ENCODE data around the gene PSME3IP1. TPM values are rescaled to one million over a fixed set of nuclear protein-coding genes. Genes with fewer than 3 reads are reported as not detected.
A peak's percentile ranks its signal among the peaks of the same experiment; 100 is the strongest.
"Not testable (repeated sequence)": the region's sequence is repeated elsewhere in the genome, so short reads cannot be mapped to it uniquely, and the experiment has no call there.

The PSME3IP1 gene
- total RNA-seq, 2 donors from 2014 or later = 52.2 to 60.3 TPM

DNA sequence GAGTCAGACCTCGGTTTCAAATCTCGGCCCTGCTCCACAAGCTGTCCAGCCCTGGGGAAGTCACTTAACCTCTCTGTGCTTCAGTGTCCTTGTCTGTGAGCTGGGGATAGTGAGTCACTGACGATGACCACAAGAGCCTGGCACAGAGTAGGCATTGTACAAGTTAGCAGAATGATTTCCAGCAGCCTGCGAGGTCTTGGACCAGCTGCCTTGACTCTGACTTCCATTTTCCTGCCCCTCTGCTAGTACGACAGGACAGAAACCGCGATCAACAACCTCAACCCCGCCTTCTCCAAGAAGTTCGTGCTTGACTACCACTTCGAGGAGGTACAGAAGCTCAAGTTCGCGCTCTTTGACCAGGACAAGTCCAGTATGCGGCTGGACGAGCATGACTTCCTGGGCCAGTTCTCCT is 72.8 kb downstream of the PSME3IP1 start:
- no peak for ATAC-seq
- no peak for DNase-seq
- intact Hi-C loops (cut with DNase I) = no loop called here

DNA sequence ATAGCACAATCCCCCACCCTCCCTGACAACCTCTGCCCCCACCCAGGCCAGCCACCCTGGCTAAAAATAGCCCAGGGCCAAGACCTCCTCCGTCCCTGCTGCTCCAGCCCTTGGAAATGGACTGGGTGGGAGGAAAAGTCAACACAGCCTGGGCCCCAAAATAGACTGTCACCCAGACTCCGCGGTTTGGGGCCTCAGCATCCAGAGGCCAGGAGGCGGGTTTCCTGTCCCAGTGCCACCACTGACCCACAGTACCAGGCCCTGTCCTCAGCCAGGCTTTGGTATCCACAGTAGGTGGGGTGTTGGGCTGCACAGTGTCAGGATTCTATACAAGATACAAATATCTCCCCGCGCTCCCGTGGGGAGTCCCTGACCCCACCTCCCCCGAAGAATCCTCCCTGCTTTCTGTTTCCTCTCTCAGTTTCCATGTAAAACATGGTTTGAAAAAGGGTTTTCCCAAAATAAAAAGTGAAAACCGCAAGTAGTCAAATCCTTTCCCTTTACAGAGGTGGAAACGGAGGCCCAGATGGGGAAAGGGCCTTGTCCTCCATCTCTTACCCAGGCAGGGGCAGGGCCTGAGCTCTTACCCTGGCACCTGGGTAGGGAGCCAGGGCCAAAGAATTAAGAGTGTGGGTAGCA is 73.3 kb downstream of the PSME3IP1 start:
- ATAC-seq = peak; percentile 7 to 8
- intact Hi-C loops (cut with DNase I) = no loop called here
- no peak for DNase-seq

DNA sequence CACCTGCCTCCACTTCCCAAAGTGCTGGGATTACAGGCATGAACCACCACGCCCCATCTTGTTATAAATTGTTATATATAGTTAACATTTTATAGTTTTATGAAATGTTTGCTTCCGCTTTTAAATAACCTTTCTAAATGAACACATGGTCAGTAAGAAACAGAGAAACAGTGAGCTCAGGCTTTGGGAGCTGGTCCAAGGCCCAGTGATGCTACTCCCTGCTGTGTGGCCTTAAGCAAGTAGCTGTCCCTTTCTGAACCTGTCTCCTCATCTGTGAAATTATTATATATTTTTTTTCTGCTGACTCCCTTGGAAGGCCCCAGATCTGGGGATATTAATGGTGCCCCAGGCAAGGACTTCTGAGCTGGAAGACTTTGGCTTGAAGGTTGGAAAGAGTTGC is 74.4 kb downstream of the PSME3IP1 start:
- ATAC-seq (no peak), DNase-seq (no peak)
- intact Hi-C loops (cut with DNase I) = no loop called here

DNA sequence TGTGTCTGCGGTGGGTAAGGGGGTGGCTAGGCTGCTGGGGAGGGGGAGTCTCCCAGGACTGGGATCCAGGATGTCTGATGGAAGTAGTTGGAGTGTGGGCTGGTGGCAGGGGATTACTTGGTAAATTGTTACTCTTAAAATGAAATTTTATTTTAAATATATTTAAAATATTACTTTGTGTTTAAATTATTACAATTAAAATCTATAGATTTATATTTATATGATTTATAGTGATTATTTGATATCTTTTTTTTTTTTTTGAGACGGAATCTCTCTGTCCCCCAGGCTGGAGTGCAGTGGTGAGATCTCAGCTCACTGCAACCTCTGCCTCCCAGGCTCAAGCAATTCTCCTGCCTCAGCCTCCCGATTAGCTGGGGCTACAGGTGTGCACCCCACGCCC is 74.9 kb downstream of the PSME3IP1 start:
- intact Hi-C loops (cut with DNase I) = no loop called here
- DNase-seq (no peak), ATAC-seq (no peak)

DNA sequence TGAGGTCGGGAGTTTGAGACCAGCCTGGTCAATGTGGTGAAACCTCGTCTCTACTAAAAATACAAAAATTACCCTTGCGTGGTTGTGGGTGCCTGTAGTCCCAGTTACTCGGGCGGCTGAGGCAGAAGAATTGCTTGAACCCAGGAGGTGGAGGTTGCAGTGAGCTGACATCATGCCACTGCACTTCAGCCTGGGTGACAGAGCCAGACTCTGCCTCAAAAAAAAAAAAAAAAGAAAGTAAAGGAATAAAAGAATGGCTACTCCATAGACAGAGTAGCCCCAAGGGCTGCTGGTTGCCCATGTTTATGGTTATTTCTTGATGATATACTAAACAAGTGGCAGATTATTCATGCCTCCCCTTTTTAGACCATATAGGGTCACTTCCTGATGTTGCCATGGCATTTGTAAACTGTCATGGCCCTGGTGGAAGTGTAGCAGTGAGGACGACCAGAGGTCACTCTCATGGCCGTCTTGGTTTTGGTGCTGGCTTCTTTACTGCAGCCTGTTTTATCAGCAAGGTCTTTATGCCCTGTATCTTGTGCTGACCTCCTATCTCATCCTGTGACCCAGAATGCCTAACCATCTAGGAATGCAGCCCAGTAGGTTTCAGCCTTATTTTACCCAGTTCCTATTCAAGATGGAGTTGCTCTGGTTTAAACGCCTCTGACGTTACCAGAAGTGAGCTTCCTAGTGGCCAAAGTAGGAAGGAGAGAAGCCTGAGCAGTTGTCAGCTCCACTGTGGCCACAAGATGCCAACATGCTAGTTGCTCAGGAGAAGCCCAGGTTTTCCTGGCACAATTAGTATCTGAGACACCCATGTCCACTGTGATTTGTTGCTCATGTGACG is 76.4 kb downstream of the PSME3IP1 start:
- DNase-seq; intact Hi-C loops (cut with DNase I); ATAC-seq: not testable (repeated sequence)

DNA sequence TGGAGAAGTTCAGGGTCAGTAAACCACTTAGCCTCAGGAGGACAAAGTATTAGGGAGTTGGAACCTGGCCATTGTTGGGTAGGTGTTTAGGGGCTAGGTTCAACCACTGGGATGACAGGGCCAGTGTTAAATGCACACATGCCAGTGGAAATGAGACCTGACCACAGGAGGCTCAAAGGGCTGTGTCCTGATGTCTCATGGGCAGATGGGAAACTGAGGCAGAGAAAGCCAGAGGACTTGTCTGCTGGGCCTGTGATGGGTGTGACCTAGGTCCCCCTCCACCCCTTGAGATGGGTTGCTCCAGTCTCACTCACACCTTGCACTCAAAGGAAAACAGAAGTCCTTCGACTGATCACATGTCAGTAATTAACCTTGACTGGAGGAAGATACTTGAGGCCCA is 77.4 kb downstream of the PSME3IP1 start:
- DNase-seq (no peak), ATAC-seq (no peak)
- intact Hi-C loops (cut with DNase I) = no loop called here

DNA sequence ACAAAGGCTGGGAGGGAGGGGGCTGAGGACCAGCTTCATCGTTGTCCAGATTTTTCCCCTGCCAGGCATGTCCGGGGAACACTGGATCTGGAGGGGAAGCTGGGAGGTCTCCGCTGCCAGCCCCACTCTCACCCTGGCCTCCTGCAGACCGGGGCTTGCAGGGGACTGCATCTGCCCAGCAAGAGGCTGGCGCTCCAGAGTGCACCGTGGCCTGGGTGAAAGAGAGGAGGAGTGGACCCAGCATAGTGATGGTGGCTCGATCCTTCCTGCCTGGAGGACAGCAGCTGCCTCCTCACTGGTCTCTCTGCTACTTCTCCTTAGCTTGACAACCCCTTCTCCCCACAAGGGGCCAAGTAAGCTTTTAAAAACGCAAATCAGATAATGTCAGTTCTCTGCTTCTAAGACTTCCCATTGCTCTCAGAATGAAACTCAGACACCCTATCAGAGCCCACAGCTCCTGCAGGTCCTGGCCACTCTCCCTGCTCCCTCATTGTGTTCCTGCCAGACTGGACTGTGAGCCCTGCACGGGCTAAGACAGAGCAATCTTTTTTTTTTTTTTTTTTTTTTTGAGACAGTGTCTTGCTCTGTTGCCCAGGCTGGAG is 78.4 kb downstream of the PSME3IP1 start:
- no peak for ATAC-seq
- DNase-seq = no peak
- intact Hi-C loops (cut with DNase I) = no loop called here

DNA sequence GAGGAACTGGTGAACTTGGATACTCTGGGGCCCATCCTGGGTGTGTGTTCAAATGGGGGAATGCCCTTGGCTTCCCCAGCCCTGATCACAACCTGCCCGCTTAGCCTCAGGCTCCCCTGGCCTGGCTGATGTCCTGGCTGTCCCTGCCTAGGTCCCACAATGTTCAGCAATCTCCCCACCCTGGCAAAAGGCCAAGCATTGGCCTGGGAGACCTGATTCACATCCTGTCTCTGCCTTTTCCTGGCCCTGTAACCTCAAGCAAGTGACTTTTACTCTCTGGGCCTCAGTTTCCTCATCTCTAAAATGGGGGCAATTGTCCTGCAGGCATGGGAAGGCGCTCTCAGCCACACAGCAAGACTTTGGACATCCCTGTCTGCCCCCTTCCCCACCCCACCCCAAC is 79.1 kb downstream of the PSME3IP1 start:
- peak; percentile 3 to 49 for ATAC-seq
- peak; percentile 73 for DNase-seq

DNA sequence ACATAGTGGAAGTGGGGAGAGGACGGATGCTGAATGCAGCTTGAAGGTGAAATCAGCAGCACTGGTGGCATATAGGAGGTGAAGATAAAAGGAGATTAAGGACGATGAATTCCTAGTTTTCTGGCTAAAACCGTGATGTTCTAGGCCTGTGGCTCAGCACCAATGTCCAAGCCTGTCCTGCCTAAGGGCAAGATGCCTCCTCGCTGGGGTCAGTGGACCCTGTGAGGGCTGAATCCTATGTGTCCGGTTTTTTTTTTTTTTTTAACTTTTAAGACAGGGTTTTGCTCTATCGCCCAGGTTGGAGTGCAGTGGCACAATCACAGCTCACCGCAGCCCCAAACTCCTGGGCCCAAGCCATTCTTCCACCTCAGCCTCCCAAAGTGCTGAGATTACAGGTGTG is 80.7 kb downstream of the PSME3IP1 start:
- ATAC-seq = no peak
- intact Hi-C loops (cut with DNase I) = no loop called here
- no peak for DNase-seq

More for the DNA sequence above, 79.1 kb downstream of the PSME3IP1 start:
- intact Hi-C loops (cut with DNase I) = no loop called here

DNA sequence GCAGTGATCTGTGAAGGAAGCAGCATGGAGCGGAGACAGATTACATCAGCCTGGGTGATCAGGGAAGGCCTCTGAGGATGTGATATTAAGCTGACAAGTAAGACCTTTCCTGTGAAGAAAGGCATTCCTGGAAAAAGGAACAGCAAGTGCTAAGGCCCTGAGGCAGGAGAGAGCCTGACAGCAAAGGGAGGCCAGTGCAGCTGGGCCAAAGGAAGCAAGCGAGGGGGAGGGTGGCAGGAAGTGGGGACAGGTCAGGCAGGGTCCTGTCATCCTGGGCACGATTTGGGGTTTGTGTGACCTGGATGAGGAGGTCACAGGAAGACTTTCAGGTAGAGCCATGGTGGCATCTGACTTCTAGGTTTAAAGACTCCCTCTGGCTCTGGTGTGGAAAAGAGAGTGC is 81.1 kb downstream of the PSME3IP1 start:
- ATAC-seq (no peak), DNase-seq (no peak)
- intact Hi-C loops (cut with DNase I) = no loop called here

DNA sequence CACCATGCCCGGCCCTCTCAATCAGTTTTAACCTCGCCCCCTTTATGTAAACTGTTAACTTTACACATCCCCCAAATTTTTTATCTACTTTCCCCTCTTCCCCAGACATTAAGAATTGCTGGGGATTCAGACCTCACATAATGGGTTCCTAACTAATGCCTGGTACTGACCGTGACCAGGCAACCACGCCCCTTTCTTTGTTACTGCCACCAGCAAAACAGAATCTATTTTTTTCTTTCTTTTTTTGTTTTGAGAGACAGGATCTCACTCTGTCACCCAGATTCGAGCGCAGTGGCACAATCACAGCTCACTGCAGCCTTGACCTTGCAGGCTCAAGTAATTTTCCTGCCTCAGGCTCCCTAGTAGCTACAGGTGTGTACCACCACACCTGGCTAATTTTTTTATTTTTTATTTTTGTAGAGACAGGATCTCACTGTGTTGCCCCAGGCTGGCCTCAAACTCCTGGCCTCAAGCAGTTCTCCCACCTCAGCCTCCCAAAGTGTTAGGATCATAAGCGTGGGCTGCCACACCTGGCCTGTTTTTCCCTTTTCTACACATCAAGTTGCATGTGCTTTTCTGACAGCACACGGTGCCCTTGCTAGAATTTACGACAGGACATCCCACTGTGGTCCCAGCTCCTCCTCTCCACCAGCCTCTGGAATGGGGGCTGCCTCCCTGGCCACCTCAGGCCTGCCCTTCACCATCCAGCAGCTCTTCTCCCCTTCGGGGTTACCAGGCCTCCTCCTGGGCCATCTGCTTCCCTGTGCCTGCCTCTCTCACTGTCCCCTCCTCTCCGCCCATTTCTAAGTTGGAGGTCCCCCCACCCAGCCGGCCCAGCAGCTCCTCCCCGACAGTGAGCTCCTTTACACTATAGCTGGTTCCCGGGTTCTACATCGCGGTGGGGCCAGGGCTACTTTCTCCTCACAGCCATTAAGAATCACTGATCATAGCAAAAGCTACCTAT is 82.7 kb downstream of the PSME3IP1 start:
- intact Hi-C loops (cut with DNase I) = no loop called here
- ATAC-seq = no peak
- no peak for DNase-seq

Other genes starting within 250 kb of the PSME3IP1 start
- under 1 TPM; 0.16 to 0.65 TPM for gene CETP, start 224.1 kb downstream of the PSME3IP1 start, total RNA-seq
- gene NLRC5, start 196.5 kb downstream of the PSME3IP1 start, total RNA-seq = 10 to 100 TPM; 14.2 to 31.5 TPM
- 10 to 100 TPM; 16.1 to 17.6 TPM for gene CPNE2, start 93.5 kb downstream of the PSME3IP1 start, total RNA-seq
- 10 to 100 TPM; 13.4 to 16.5 TPM for gene RSPRY1, start 290 bp upstream of the PSME3IP1 start, total RNA-seq
- gene ARL2BP, start 59.2 kb upstream of the PSME3IP1 start, total RNA-seq = 10 to 100 TPM; 52.3 to 60.3 TPM
- gene PLLP, start 98.6 kb upstream of the PSME3IP1 start, total RNA-seq = 1 to 10 TPM; 5.0 to 8.2 TPM
- under 1 TPM; 0.06 to 0.10 TPM for gene CCL22, start 172.7 kb upstream of the PSME3IP1 start, total RNA-seq
- gene CX3CL1, start 186.5 kb upstream of the PSME3IP1 start, total RNA-seq = 10 to 100 TPM; 13.7 to 23.2 TPM
- not detected for gene CCL17, start 218.7 kb upstream of the PSME3IP1 start, total RNA-seq